Fibroblast of gingiva (primary cell): ENCODE results near the gene MECP2.
"Not testable (repeated sequence)": the region's sequence is repeated elsewhere in the genome, so short reads cannot be mapped to it uniquely, and the experiment has no call there.

Experiments
- DNase-seq: peaks from one replicate; pipeline ENCODE4 v3.0.0-alpha.2; 2011; ENCODE audit warnings: low read depth

MECP2 gene

GRCh38 chrX:153993079-153993478, 104.4 kb downstream of the MECP2 start:
- no peak for DNase-seq

GRCh38 chrX:153992180-153992579, 105.3 kb downstream of the MECP2 start:
- DNase-seq: no peak

- DNase-seq: no peak
Observed at GRCh38 chrX:153991013-153991580, 106.4 kb downstream of the MECP2 start.

- DNase-seq: no peak
Observed at GRCh38 chrX:153989973-153990655, 107.4 kb downstream of the MECP2 start.

GRCh38 chrX:153988493-153988892, 109.0 kb downstream of the MECP2 start:
- no peak for DNase-seq

GRCh38 chrX:153984351-153985178, 113.0 kb downstream of the MECP2 start:
- DNase-seq: no peak

- DNase-seq: no peak
Observed at GRCh38 chrX:153983321-153983801, 114.2 kb downstream of the MECP2 start.

GRCh38 chrX:153981771-153982533, 115.6 kb downstream of the MECP2 start:
- DNase-seq: peak; percentile 74

- no peak for DNase-seq
Observed at GRCh38 chrX:153981231-153981630, 116.3 kb downstream of the MECP2 start.

- DNase-seq: not testable (repeated sequence)
Observed at GRCh38 chrX:153980394-153980793, 117.1 kb downstream of the MECP2 start.

GRCh38 chrX:153974726-153975286, 122.7 kb downstream of the MECP2 start:
- DNase-seq: no peak

- DNase-seq: no peak
Observed at GRCh38 chrX:153974003-153974725, 123.4 kb downstream of the MECP2 start.

GRCh38 chrX:153973127-153974002, 124.2 kb downstream of the MECP2 start:
- no peak for DNase-seq

GRCh38 chrX:153972368-153973126, 125.0 kb downstream of the MECP2 start, which contains the start of gene TMEM187:
TSS of gene TMEM187 (plus strand) at chrX:153972754. CDS start at chrX:153982063, 9,309 bp downstream.
- DNase-seq: peak; percentile 82
